Measurements from ENCODE around the gene OCEL1. TPM values are rescaled to one million over a fixed set of nuclear protein-coding genes. Genes with fewer than 3 reads are reported as not detected.

OCEL1 gene
- 10 to 100 TPM in 1 of 4 donors, 1 to 10 TPM in 3; 6.7 to 17.7 (median 9.3) TPM for total RNA-seq

- TF ChIP-seq CTCF (IDR thresholded peaks at IDR 0.05) = no peak
- peak; percentile 96 for DNase-seq (ENCODE audit: low spot score)
- ATAC-seq (ENCODE audit: low FRiP score) = peak; percentile 98
Measured at GRCh38 chr19:17226002-17226933, at the start of gene OCEL1. Gene OCEL1, plus strand, starts transcription at chr19:17226226. Its CDS starts 22 bp downstream, at chr19:17226248.

GRCh38 chr19:17178291-17178690 is 47.7 kb upstream of the OCEL1 start:
- TF ChIP-seq CTCF (IDR thresholded peaks at IDR 0.05) = no peak
- DNase-seq (ENCODE audit: low spot score) = no peak
- ATAC-seq (ENCODE audit: low FRiP score) = no peak

DNA sequence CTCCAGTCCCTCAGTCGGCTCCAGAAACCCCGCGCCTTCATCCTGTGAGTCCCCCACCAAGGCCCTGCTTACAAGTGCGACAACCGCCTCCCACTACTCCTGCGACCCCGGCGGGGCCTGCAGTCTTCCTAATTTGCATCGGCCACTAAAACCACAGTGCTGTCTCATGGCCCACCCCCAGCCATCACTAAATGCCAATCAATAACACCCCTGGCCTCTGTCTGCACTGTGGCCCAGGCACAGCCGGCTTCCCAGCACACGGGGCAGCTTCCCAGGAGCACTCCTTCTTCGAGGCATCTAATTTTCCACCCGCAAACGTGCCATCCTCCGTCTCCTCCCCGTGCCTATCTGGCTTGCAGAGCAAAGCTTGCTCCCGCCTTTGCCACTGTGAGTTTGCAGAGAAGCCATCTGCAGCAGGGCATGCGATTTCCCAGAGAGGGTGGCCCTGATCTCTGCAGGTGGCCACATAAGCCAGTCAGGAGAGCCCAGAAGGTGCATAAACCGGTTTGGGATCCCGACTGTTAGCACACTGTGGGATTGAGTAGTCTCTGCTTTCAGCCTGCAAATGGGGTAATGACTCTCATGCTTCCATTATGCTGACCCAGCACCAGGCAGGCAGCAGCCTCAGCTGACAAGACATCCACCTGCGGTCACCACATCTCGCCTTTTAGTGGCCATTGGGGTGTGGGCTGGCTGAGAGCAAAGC is 44.9 kb upstream of the OCEL1 start:
- ATAC-seq (ENCODE audit: low FRiP score) = no peak
- TF ChIP-seq CTCF (IDR thresholded peaks at IDR 0.05) = no peak
- DNase-seq (ENCODE audit: low spot score) = no peak

DNA sequence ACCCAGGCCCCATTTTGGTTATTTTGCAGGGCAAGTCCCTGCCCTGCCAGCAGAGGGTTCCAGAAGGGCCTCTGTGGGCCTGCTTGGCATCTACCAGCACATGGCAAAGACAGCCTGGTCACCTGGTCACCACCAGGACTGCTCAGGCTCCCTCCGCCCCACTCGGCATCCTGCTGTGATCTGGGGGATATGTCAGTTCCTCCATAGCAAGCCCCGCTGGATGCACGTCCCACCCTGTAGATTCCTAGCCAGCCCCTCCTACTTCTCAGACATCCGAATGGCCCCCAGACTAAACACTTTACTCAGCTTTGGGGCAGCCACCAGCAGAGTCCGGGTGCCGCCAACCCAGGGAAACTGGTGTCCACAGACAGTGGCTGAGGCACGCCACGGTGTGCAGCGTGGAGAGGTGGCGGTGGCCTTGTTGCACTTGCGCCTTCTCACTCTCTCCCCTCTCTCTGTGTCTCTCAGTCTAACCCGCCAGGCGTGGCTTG is 42.7 kb upstream of the OCEL1 start:
- ATAC-seq (ENCODE audit: low FRiP score) (no peak), DNase-seq (ENCODE audit: low spot score) (no peak)
- no peak for TF ChIP-seq CTCF (IDR thresholded peaks at IDR 0.05)

- ATAC-seq (ENCODE audit: low FRiP score) (no peak), DNase-seq (ENCODE audit: low spot score) (no peak)
- no peak for TF ChIP-seq CTCF (IDR thresholded peaks at IDR 0.05)
Measured at GRCh38 chr19:17183858-17184321, 42.1 kb upstream of the OCEL1 start.

DNA sequence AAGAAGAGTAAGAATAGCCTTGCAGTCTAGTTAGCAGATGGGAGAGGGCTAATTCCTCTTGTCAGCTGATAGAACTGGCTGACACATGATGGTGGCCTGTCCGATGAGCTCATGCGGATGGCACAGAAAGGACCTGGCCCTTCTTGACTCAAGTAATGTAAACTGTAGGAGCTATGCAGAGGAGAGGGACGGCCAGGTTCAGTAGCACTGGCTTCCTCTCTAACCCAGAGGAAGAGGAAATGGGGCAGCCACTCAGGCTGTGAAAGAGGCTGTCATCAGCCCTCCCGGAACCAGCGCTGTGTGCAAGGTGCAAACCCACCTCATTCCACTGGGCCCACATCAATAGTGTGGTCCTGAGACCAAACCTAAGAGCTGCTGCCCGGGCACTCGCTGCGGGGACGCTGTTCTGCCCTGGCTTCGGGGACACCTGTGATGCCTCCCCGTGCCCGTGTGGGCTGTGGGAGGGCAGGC is 41.6 kb upstream of the OCEL1 start:
- ATAC-seq (ENCODE audit: low FRiP score) (no peak), DNase-seq (ENCODE audit: low spot score) (no peak)
- no peak for TF ChIP-seq CTCF (IDR thresholded peaks at IDR 0.05)
